ENCODE results near the gene FHIT.

Gene FHIT

DNA sequence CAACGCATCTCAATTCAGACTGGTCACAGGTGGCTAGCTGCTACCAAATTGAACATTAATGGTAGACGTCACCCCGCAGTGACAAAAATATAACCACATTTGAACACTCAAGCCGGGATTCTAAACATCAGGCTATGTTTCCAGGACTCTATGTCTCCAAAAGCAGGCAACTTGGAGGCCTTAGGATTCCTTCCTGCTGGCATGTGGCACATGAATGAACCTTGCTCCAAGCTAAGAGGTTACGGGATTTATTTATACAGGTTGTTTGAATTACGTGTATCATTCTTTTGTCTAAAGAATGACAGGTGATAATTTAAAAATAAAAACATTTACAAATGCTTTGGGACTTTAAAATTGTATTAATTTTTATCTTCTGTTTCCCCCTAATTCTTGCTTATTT, 1337.0 kb downstream of the FHIT start:
- H3K4me3 ChIP-seq (ENCODE audit: low read depth, low read length) = no peak overlapping the region
- TF ChIP-seq, protein P1, sequence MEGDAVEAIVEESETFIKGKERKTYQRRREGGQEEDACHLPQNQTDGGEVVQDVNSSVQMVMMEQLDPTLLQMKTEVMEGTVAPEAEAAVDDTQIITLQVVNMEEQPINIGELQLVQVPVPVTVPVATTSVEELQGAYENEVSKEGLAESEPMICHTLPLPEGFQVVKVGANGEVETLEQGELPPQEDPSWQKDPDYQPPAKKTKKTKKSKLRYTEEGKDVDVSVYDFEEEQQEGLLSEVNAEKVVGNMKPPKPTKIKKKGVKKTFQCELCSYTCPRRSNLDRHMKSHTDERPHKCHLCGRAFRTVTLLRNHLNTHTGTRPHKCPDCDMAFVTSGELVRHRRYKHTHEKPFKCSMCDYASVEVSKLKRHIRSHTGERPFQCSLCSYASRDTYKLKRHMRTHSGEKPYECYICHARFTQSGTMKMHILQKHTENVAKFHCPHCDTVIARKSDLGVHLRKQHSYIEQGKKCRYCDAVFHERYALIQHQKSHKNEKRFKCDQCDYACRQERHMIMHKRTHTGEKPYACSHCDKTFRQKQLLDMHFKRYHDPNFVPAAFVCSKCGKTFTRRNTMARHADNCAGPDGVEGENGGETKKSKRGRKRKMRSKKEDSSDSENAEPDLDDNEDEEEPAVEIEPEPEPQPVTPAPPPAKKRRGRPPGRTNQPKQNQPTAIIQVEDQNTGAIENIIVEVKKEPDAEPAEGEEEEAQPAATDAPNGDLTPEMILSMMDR (IDR thresholded peaks at IDR 0.05; ENCODE audit: borderline replicate concordance, insufficient read depth, low read depth, low read length) = no peak

DNA sequence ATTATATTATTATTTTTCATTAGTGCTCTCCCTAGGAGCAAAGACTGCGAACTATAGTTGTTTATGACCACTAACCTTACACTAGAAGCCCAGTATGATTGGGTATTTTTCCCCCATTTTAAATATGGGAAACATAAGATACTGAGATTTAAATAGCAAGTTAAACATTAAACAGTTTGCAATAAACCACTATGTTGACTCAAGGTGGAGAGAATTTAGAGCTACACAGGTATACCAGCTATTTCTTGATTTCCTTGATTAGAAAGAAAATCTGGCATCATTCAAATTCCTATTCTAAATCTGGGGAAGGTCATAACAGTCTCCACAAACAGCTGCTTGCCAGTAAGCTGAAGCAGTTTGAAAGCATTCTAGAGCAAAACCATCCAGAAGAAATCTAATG, 1337.6 kb downstream of the FHIT start:
- no peak overlapping the region for H3K4me3 ChIP-seq (ENCODE audit: low read depth, low read length)
- TF ChIP-seq, protein P1 (IDR thresholded peaks at IDR 0.05; ENCODE audit: borderline replicate concordance, insufficient read depth, low read depth, low read length) = no peak

DNA sequence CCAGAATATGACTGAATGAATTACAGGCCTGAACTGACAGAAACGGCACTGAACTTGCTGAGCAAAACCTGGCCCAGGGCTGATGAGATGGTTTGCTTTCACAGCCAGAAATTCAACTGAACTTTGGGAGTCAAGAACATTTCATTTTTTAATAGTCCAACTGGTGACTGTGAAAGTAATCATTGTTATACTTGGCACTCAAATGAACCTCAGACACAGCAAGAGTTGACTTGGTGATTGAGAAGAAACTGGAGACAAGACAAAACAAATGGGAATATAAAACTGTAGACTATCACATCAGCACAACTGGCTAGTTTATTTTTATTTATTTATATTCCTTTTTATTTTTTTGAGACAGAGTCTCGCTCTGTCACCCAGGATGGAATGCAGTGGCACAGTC, 1342.6 kb downstream of the FHIT start:
- TF ChIP-seq, protein P1 (IDR thresholded peaks at IDR 0.05; ENCODE audit: borderline replicate concordance, insufficient read depth, low read depth, low read length) = no peak

DNA sequence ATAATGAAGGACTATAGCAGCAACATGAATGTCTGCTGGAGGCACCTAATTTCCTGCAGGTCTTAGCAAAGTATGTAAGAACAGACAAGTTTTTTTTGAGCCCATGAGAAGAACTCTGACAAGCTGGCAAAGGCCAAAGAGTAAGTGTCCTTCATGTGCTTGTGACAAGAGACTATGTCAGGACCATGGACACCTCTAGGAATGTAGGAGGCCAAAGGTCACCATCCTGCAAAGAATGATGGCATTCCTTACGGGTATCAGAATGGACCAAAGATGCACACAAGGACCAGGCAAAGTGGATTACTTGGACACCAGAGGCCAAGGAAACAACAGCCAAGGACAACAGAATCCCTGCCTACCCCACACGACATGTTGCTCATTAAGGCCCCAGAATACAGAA, 1343.0 kb downstream of the FHIT start:
- no peak overlapping the region for H3K4me3 ChIP-seq (ENCODE audit: low read depth, low read length)
- TF ChIP-seq, protein P1 (IDR thresholded peaks at IDR 0.05; ENCODE audit: borderline replicate concordance, insufficient read depth, low read depth, low read length) = no peak

More for the DNA sequence above, 1342.6 kb downstream of the FHIT start:
- no peak overlapping the region for H3K4me3 ChIP-seq (ENCODE audit: low read depth, low read length)

DNA sequence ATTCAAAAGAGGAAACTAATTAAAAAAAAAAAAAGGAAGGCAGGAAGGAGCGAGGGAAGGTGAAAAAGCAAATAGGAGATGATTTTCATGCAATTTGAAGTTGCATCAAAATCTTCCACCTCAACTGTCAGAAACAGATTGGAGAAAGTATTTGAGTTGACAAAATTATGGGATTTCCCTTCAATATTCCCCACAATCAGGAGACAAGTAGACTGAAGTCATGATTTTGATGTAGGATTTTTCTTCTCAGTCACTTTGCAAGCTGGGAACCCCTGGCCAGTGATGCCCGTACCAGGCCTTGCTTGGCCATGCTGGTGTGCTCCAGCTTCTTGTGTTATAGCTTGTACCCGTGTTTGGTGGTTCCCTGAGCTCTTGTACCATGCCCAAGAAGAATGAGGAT, 1347.0 kb downstream of the FHIT start:
- H3K4me3 ChIP-seq (ENCODE audit: low read depth, low read length) = no peak overlapping the region
- TF ChIP-seq, protein P1 (IDR thresholded peaks at IDR 0.05; ENCODE audit: borderline replicate concordance, insufficient read depth, low read depth, low read length) = no peak

GRCh38 chr3:59899061-59899460, 1352.2 kb downstream of the FHIT start:
- TF ChIP-seq, protein P1 (IDR thresholded peaks at IDR 0.05; ENCODE audit: borderline replicate concordance, insufficient read depth, low read depth, low read length) = no peak
- no peak overlapping the region for H3K4me3 ChIP-seq (ENCODE audit: low read depth, low read length)

- TF ChIP-seq, protein P1 (IDR thresholded peaks at IDR 0.05; ENCODE audit: borderline replicate concordance, insufficient read depth, low read depth, low read length) = no peak
- no peak overlapping the region for H3K4me3 ChIP-seq (ENCODE audit: low read depth, low read length)
These were observed 1355.3 kb downstream of the FHIT start for GRCh38 chr3:59895972-59896371.
